ENCODE results near the gene MADD.

MADD gene

GRCh38 chr11:47269829-47270305 lies at the start of gene MADD:
Gene MADD, plus strand, starts transcription at chr11:47270133.
- peak; percentile 99 for DNase-seq (ENCODE audit: low spot score)
- TF ChIP-seq CTCF (IDR thresholded peaks at IDR 0.05; ENCODE audit: extremely low read depth, missing control alignments): no peak

GRCh38 chr11:47220401-47220821 lies 49.5 kb upstream of the MADD start:
- no peak for DNase-seq (ENCODE audit: low spot score)
- no peak for TF ChIP-seq CTCF (IDR thresholded peaks at IDR 0.05; ENCODE audit: extremely low read depth, missing control alignments)

- no peak for TF ChIP-seq CTCF (IDR thresholded peaks at IDR 0.05; ENCODE audit: extremely low read depth, missing control alignments)
Observed at GRCh38 chr11:47222696-47223095, 47.2 kb upstream of the MADD start.

GRCh38 chr11:47225552-47226400 lies 44.2 kb upstream of the MADD start:
- TF ChIP-seq CTCF (IDR thresholded peaks at IDR 0.05; ENCODE audit: extremely low read depth, missing control alignments): no peak
- DNase-seq (ENCODE audit: low spot score): no peak

More at GRCh38 chr11:47222696-47223095, 47.2 kb upstream of the MADD start:
- no peak for DNase-seq (ENCODE audit: low spot score)

GRCh38 chr11:47229161-47229560 lies 40.8 kb upstream of the MADD start:
- TF ChIP-seq CTCF (IDR thresholded peaks at IDR 0.05; ENCODE audit: extremely low read depth, missing control alignments): no peak
- no peak for DNase-seq (ENCODE audit: low spot score)

GRCh38 chr11:47233051-47233450 lies 36.9 kb upstream of the MADD start:
- DNase-seq (ENCODE audit: low spot score): no peak
- TF ChIP-seq CTCF (IDR thresholded peaks at IDR 0.05; ENCODE audit: extremely low read depth, missing control alignments): no peak

- no peak for DNase-seq (ENCODE audit: low spot score)
Observed at GRCh38 chr11:47233989-47234668, 35.8 kb upstream of the MADD start.

More at GRCh38 chr11:47233989-47234668, 35.8 kb upstream of the MADD start:
- TF ChIP-seq CTCF (IDR thresholded peaks at IDR 0.05; ENCODE audit: extremely low read depth, missing control alignments): no peak
